MV-4-11 (cell line): ENCODE data around the gene GNLY.

Experiments
- DNase-seq: peaks from one replicate; lab custom pipeline; 2025; lab: John Stamatoyannopoulos, UW

GNLY gene

DNA sequence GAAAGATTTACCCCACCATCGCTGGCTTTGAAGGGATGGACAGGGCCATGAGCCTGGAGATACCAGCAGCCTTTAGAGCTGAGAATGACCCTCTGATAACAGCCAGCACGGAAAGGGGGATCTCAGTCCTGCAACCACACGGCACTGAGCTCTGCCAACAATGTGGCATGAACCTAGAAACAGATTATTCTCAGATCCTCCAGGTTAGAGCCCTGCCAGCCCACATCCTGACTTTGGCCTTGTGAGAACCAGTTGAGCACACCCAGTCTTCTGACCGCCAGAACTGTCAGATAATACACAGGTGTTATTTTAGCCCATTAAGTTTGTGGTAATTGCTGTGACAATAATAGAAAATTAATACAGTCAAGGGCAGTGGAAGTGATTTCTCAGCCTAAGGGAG is 9.4 kb upstream of the GNLY start:
- no peak for DNase-seq

DNA sequence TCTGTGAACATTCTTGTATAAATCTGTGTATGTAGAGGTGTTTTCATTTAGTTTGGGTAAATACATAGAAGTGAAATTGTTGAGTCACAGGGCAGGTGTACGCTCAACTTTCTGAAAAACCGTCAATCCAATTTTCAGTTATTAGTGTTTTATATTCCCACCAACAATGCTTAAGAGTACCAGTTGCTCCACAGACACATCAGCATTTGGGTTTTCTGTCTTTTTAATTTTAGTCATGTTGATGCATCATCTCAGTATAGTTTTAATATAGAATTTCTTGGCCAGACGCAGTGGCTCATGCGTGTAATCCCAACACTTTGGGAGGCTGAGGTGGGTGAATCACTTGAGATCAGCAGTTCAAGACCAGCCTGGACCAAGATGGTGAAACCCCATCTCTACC is 3.2 kb upstream of the GNLY start:
- DNase-seq = no peak

DNA sequence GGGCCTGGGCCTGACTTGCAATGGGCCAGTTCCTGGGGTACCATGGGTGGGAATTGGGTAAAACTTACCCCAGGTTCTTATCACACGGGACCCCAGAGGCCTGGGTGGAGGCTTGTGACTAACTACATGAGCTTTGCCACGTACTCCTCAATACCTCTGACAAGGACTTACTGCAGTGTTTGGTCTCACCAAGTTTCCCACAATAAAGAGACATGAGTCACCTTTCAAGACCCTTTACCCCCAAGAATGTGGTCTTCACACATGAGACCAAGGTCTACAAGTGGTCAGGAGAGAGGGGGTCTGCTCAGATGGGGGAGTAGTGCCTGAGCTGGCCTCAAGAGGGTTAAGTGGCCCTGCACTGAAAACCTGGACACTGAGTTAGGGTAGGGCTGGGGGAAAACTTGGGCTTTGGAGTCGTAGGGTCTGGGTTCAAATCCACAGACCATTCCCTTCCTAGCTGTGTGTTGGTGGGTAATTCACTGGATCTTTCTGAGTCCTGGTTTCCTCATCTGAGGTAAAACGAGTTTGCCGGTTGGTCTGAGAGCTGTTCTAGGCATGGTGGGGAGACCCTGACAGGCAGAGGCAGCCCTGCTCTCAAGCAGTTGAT is 2.0 kb upstream of the GNLY start:
- DNase-seq = no peak

DNA sequence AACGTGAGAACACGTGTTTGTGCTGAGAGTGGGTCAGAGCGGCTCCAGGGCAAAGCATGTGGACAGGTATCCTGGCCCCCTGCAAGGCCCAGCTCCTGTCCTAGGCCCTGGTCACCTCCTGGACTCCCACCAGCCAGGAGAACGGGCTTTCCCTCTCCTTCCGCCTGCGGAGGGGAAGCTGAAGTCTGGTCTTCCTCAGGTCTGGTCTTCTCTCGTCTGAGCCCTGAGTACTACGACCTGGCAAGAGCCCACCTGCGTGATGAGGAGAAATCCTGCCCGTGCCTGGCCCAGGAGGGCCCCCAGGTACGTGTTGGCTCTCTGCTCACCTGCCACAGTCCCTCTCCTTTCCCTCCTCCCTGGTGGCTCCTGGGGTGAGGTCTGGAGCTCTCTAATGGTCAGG is 963 bp downstream of the GNLY start:
- no peak for DNase-seq

DNA sequence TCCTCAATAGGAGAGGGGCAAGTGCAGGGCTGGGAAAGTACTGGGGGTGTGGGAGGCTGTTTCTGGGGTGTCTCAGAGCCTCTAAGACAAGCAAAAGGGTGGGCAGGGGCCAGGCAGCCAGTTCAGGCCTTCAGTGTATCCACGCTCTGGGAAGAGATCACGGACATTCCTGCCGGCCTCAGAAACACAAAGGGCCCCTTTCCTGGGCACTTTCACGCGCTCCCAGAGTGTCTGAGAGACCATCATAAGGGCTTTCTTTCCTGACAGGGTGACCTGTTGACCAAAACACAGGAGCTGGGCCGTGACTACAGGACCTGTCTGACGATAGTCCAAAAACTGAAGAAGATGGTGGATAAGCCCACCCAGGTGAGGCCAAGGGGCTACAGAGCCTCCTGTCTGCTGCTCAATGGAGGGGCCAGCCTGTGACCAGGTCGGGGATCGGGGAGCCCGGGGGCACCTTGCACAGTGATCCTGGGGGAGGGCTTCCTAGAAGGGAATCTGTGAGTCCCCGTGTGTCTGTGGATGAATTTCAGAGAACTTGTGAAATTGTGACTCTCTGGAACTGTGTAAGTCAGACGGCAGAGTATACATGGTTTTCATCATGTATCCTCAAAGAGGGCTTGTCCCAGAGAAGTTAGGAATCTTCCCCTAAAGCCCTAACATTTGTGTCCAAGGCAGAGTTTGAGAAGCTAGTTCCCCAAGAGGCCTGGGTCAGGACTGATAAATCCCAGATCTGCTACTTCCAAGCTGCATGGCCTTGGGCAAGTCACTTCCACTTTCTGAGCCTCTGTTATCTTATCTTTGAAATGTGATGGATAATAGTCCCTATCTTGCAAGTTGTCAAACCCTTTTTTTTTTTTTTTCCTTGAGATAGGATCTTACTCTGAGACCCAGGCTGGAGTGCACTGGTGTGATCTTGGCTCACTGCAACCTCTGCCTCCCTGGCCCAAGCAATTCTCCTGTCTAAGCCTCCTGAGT is 1.8 kb downstream of the GNLY start:
- DNase-seq = peak; percentile 15

DNA sequence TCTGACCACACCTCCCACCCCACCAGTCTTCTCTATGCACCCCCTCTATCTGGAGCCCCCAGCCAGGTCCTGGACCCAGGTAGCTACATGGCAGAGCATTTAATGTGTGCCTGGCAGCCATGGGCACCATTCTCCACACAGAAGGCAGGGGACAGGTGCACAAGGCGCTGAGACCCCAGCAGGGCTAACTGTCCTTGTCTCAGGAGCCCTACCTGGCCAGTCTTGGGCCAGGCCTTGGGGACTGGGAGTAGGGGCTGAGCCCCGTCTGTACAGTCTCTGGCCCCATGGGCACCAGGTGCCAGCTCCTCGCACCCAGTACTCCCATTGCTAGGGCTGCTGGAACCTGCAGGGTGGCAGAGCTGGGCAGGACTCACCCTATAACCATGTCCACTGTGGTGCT is 2.9 kb downstream of the GNLY start:
- DNase-seq = no peak

DNA sequence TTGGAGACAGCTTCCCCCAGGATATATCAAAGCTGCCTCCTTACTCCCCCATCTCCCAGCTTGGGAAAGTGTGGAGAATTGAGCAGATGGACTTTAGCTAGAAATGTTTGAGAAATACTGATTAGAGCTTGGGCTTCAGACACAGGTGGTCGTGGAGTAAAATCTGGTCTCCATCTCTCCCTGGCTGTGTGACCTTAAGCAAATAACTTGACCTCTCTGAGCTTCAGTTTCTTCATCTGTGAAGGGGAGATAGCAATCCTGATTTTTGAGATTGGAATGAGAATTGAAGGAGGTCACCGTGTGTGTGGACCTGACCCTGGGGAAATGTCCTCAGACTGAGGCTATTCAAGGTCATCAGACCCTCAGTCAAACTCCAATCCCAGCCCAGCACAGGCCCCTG is 3.6 kb downstream of the GNLY start:
- no peak for DNase-seq

DNA sequence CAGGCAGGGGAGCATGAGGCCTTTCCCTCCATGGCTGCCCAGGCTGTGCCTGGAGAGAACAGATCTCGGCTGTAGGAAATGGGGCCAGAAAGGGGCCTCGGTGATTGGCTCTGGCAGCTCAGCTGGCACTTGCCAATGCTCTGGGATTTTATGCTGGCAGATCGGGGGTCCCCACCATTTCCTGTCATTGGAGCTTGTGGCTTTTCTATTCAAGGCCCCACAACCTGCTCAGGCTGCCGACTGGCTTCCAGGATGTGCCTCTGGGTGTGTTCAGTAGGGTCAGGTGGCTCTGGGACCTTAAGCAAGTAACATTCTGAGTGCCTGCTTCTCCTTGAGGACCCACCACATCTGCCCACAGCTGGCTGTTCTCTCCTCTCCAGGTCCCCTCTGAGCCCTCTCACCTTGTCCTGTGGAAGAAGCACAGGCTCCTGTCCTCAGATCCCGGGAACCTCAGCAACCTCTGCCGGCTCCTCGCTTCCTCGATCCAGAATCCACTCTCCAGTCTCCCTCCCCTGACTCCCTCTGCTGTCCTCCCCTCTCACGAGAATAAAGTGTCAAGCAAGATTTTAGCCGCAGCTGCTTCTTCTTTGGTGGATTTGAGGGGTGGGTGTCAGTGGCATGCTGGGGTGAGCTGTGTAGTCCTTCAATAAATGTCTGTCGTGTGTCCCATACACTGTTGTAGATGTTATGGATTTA is 4.2 kb downstream of the GNLY start:
- DNase-seq = no peak

DNA sequence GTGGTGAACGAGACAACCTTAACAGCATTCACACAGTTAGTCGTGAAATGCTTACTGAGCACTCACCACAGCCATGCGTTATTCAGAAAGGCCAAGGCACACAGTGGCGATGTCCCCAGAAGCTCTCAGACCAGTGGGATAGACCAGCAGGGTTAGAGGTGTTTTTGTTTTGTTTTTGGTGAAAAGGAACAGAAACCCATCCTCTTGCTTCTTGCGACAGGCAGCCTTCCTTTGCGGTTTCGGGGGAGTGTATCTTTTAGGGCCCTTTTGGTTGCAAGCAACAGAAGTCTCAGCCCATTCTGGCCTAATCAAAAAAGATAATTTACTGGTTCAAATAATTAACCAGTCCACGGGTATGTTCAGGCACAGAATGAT is 4.7 kb downstream of the GNLY start:
- DNase-seq = peak; percentile 94

DNA sequence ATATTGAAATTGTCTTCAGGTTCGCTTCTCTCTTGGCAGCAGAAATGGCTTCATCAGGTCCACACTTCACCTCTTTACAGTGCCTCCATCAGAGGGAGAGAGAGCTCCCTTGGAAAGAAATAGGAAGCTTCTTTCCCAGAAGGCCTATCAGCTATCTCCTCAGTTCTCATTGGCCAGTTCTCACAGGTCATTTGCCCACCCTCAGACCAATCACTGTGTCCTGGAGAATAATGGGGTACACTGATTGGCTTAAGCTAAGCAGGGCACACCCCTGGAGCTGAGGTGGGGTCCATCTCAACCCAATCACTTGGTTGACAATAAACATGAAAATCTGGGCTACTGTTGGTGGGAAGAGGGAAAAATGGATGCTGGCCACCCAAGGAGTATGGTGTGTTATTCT is 5.2 kb downstream of the GNLY start:
- no peak for DNase-seq

DNA sequence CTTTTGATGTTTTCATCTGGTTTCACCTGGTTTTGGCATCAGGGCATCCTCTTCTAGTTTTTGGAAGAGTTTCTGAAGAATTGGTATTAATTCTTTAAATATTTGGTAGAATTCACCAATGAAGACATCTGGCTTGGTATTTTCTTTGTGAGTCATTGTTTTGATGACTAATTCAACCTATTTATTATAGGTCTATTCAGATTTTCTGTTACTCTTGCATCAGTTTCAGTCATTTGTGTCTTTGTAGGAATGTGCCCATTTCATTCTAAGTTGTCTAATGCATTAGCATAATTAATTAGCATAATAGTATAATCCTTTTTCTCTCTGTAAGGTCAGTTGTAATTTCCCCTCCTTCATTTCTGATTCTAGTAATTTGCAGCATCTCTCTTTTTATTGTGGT is 8.0 kb downstream of the GNLY start:
- DNase-seq = no peak

DNA sequence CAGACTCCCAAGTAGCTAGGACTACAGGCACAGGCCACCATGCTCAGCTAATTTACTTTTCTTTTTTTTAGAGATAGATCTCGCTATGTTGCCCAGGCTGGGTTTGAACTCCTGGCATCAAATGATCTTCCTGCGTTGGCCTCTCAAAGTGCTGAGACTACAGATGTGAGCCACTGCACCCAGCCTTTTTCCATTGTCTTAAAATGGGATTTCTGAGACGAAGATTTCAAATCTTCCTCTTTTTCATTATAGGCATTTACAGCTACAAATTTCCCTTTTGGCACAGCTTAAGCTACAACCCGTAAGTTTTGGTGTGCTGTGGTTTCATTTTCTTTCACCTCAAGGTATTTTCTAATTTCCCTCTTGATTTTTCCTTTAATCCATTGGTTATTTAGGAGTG is 8.6 kb downstream of the GNLY start:
- peak; percentile 14 for DNase-seq

DNA sequence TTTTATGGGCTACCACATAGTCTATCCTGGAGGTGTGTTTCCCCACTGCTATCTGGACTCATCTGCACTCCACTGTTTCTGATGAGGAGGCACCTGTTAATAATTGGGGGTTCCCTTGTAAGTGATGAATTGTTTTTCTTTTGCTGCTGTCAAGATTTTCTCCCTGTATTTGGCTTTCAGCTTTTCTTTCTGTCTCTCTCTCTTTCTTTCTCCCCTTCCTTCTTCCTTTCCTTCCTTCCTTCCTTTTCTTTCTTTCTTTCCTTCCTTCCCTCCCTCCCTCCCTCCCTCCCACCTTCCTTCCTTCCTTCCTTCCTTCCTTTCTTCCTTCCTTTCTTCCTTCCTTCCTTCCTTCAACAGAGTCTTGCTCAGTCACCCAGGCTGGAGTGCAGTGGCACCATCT is 9.2 kb downstream of the GNLY start:
- DNase-seq = no peak

DNA sequence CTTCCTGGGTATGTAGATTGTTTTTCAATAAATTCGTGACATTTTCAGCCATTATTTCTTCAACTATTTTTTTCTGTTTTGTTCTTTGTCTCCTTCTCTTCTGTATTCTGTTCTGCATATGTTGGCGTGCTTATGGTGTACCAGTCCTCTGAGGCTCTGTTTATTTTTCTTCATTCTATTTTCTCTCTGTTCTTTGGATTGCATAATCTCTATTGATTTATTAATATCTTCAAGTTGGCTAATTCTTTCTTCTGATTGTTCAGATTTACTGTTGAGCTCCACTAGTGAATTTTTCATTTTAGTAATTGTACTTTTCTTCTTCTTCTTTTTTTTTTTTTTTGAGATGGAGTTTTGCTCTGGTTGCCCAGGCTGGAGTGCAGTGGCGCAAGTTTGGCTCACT is 9.9 kb downstream of the GNLY start:
- DNase-seq = no peak

DNA sequence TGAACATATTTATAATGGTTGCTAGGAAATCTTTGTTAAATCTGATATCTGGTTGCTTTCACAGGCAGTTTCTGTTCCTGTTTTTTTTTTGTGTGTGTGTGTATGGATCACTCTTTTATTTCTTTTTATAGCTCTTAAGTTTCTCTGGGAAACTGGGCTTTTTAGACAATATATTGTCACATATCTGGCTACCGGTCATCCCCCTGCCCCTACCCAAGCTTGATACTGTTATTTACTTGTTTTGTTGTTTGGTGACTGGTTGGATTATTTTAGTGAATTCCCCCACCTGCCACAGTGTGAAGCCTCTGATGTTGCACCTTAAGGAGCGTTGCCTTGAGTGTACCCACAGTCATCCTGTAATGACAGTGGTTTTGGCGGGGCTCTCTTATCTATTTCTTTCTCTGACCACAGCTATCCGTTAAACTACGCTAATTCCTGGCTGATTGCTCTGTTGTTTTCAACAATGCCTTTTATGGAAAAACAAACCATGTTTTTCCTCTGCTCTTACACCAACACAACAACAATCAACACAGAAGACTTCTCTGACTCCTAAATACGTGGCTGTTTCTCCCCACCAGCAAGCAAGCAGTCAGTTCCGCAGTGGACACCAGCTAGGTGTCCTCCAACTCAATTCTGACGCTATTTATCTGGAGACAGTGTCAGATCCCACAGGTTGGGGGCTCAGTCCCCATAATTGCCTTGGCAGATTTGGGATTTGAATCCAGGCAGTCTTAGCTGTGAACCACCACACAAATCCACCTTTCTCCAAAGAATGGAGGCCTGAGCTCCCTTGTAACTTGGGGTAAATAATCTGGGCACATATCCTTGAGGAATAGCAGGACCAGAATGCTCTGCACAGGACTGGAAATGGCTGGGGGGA is 10.9 kb downstream of the GNLY start:
- DNase-seq = peak; percentile 87

DNA sequence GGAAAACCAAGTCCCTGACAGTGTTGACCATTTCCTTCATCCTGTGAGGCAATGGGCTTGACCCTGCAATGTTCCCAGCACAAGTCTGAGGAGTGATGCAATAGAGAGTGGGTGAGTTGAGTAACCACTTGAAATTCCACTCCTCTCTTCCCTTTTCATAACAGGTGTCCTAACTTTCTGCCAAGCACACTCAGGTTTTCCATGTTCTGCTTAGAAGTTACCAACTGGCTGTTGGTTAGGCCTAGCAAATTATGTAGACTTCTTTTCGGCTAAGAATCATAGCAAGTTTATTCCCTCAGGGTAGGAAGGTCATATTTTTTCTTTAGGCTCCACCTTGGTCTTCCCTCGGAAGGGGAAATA is 11.5 kb downstream of the GNLY start:
- peak; percentile 85 for DNase-seq

DNA sequence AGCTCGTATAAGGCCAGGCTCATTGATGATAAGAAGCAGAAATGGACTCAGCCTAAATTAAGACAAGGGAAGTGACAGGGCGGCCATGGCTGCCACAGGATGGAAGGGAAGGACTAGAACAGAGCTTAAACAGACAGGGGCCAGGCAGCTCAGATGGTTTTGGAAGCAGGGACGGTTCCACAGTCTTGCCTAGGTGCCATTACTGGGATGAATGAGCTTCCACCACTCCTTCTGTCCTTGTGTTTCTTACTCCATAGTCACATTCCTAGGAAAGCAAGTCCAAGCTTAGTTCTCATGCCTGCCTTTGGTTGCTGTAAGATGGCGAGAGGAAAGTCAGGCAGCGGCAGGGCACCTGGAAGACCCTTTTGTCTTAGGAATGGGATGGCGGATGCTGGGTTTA is 11.9 kb downstream of the GNLY start:
- no peak for DNase-seq

DNA sequence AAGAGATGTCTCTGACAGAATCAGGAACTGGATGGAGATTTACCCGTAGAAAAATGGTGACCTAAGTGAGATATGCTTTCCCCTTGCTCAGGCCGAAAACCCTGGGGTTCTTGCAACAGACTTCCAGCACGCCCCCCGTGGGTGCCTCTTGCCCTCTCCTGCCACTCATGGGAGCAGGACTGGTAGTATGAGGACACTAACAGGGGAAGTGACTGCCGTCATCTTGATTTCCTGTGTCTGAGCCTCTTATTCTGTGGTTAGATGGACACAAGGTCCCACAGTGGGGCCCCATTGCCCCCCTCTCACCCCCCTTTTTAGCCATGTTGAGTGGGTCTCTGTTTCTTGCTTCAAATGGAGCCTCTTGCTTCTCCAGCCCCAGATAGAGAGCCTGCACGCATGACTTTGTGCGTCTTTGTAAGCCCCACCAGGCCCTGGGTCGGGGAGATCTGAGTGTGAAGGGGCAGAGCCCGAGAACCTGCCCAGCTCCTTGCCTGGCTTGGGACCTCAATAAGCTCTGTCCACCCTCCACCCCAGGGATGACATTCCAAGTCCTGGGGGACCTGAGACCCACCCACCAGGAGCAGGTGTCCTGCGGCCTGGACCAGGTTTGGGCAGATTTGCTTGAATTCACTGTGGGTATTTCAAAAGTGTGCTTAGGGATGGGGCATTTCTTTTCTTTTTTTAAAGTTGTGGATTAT is 12.6 kb downstream of the GNLY start:
- DNase-seq = peak; percentile 90

DNA sequence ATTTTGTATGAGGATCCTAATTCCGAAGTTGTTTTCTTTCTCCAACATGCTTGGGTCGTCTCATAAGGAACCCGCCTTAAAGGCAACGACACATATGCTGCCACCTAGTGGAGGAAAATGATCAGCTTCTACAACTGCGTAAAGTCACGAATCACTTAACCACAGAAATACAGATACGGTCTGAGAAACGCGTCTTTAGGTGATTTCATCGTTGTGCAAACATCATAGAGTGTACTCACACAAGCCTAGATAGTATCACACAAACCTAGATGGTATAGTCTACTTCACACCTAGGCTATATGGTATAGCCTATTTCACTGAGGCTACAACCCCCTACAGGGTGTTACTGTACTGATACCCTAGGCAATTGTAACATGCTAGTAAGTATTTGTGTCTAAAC is 13.1 kb downstream of the GNLY start:
- DNase-seq = peak; percentile 88

DNA sequence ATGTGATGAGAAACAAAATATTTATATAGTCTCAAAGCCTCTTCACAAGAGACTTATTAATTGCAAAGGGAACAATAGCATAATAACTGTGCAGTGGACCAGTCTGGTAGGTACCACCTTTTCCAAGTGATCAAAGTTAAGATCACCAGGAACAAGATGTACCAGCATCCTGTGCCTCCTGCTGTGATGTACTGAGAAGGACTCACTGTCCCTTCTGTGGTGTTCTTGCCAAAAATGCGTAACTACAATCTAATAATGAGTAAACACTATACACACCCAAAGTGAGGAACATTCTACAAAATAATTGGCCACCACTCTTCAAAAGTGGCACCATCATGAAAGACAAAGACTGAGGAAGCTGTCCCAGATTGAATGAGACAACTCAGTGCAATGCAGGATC is 14.5 kb downstream of the GNLY start:
- DNase-seq = no peak

DNA sequence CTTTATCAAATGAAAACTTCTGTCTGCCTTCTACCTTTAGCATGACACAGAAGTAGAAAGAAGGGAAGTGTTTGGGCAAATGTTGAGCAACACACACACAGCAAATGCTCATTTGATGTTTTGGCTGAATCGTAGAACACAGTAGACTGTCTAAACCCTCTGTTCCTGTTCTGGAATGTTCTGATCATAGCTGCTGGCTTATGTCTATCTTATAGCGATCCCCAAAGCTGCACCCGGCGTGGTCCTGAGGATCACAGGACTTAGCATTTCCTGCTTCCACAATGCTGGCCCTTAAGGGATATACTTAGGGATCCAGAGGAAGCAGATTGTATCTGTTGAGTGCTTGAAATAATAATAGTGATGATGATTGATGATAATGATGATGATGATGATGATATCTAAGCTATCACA is 15.2 kb downstream of the GNLY start:
- peak; percentile 64 for DNase-seq
